ENCODE measurements around the gene SPTLC1.
"Not testable (repeated sequence)": the region's sequence is repeated elsewhere in the genome, so short reads cannot be mapped to it uniquely, and the experiment has no call there.

DNA sequence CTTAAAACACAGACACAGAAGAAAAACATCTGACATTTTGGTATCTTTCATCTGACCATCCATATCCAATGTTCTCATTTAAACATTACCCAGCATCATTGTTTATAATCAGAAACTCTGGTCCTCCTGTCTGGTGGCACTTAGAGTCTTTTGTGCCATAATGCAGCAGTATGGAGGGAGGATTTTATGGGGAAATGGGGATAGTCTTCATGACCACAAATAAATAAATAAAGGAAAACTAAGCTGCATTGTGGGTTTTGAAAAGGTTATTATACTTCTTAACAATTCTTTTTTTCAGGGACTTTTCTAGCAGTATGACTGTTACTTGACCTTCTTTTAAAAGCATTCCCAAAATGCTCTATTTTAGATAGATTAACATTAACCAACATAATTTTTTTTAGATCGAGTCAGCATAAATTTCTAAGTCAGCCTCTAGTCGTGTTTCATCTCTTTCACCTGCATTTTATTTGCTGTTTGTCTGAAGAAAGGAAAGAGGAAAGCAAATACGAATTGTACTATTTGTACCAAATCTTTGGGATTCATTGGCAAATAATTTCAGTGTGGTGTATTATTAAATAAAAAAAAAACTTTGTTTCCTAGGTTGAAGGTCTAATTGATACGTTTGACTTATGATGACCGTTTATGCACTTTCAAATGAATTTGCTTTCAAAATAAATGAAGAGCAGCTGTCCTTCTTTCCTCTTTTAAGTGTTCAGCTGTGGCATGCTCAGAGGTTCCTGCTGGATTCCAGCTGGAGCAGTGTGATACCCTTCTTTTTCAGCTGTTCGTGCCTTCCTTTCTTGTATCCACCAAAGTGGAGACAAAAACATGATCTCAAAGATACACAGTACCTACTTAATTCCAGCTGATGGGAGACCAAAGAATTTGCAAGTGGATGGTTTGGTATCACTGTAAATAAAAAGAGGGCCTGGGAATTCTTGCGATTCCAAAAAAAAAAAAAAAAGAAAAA is 35.6 kb upstream of the SPTLC1 start:
- TF ChIP-seq, protein P1, sequence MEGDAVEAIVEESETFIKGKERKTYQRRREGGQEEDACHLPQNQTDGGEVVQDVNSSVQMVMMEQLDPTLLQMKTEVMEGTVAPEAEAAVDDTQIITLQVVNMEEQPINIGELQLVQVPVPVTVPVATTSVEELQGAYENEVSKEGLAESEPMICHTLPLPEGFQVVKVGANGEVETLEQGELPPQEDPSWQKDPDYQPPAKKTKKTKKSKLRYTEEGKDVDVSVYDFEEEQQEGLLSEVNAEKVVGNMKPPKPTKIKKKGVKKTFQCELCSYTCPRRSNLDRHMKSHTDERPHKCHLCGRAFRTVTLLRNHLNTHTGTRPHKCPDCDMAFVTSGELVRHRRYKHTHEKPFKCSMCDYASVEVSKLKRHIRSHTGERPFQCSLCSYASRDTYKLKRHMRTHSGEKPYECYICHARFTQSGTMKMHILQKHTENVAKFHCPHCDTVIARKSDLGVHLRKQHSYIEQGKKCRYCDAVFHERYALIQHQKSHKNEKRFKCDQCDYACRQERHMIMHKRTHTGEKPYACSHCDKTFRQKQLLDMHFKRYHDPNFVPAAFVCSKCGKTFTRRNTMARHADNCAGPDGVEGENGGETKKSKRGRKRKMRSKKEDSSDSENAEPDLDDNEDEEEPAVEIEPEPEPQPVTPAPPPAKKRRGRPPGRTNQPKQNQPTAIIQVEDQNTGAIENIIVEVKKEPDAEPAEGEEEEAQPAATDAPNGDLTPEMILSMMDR (conservative IDR thresholded peaks at IDR 0.05; ENCODE audit: low read depth in 2 of 2) = not testable (repeated sequence)
- TF ChIP-seq, protein P2, sequence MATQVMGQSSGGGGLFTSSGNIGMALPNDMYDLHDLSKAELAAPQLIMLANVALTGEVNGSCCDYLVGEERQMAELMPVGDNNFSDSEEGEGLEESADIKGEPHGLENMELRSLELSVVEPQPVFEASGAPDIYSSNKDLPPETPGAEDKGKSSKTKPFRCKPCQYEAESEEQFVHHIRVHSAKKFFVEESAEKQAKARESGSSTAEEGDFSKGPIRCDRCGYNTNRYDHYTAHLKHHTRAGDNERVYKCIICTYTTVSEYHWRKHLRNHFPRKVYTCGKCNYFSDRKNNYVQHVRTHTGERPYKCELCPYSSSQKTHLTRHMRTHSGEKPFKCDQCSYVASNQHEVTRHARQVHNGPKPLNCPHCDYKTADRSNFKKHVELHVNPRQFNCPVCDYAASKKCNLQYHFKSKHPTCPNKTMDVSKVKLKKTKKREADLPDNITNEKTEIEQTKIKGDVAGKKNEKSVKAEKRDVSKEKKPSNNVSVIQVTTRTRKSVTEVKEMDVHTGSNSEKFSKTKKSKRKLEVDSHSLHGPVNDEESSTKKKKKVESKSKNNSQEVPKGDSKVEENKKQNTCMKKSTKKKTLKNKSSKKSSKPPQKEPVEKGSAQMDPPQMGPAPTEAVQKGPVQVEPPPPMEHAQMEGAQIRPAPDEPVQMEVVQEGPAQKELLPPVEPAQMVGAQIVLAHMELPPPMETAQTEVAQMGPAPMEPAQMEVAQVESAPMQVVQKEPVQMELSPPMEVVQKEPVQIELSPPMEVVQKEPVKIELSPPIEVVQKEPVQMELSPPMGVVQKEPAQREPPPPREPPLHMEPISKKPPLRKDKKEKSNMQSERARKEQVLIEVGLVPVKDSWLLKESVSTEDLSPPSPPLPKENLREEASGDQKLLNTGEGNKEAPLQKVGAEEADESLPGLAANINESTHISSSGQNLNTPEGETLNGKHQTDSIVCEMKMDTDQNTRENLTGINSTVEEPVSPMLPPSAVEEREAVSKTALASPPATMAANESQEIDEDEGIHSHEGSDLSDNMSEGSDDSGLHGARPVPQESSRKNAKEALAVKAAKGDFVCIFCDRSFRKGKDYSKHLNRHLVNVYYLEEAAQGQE (IDR thresholded peaks at IDR 0.05; ENCODE audit: unreplicated experiment) = not testable (repeated sequence)
- TF ChIP-seq, protein P3, sequence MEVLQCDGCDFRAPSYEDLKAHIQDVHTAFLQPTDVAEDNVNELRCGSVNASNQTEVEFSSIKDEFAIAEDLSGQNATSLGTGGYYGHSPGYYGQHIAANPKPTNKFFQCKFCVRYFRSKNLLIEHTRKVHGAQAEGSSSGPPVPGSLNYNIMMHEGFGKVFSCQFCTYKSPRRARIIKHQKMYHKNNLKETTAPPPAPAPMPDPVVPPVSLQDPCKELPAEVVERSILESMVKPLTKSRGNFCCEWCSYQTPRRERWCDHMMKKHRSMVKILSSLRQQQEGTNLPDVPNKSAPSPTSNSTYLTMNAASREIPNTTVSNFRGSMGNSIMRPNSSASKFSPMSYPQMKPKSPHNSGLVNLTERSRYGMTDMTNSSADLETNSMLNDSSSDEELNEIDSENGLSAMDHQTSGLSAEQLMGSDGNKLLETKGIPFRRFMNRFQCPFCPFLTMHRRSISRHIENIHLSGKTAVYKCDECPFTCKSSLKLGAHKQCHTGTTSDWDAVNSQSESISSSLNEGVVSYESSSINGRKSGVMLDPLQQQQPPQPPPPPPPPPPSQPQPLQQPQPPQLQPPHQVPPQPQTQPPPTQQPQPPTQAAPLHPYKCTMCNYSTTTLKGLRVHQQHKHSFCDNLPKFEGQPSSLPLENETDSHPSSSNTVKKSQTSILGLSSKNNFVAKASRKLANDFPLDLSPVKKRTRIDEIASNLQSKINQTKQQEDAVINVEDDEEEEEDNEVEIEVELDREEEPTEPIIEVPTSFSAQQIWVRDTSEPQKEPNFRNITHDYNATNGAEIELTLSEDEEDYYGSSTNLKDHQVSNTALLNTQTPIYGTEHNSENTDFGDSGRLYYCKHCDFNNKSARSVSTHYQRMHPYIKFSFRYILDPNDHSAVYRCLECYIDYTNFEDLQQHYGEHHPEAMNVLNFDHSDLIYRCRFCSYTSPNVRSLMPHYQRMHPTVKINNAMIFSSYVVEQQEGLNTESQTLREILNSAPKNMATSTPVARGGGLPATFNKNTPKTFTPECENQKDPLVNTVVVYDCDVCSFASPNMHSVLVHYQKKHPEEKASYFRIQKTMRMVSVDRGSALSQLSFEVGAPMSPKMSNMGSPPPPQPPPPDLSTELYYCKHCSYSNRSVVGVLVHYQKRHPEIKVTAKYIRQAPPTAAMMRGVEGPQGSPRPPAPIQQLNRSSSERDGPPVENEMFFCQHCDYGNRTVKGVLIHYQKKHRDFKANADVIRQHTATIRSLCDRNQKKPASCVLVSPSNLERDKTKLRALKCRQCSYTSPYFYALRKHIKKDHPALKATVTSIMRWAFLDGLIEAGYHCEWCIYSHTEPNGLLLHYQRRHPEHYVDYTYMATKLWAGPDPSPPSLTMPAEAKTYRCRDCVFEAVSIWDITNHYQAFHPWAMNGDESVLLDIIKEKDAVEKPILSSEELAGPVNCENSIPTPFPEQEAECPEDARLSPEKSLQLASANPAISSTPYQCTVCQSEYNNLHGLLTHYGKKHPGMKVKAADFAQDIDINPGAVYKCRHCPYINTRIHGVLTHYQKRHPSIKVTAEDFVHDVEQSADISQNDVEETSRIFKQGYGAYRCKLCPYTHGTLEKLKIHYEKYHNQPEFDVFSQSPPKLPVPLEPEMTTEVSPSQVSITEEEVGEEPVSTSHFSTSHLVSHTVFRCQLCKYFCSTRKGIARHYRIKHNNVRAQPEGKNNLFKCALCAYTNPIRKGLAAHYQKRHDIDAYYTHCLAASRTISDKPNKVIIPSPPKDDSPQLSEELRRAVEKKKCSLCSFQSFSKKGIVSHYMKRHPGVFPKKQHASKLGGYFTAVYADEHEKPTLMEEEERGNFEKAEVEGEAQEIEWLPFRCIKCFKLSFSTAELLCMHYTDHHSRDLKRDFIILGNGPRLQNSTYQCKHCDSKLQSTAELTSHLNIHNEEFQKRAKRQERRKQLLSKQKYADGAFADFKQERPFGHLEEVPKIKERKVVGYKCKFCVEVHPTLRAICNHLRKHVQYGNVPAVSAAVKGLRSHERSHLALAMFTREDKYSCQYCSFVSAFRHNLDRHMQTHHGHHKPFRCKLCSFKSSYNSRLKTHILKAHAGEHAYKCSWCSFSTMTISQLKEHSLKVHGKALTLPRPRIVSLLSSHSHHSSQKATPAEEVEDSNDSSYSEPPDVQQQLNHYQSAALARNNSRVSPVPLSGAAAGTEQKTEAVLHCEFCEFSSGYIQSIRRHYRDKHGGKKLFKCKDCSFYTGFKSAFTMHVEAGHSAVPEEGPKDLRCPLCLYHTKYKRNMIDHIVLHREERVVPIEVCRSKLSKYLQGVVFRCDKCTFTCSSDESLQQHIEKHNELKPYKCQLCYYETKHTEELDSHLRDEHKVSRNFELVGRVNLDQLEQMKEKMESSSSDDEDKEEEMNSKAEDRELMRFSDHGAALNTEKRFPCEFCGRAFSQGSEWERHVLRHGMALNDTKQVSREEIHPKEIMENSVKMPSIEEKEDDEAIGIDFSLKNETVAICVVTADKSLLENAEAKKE (CRISPR knock-in tag; IDR thresholded peaks at IDR 0.05) = not testable (repeated sequence)
- TF ChIP-seq ZNF331 (CRISPR knock-in tag; IDR thresholded peaks at IDR 0.05; ENCODE audit: low read depth); EZH2 (IDR thresholded peaks at IDR 0.05; ENCODE audit: low read depth, unreplicated experiment); EZH2phosphoT487 (IDR thresholded peaks at IDR 0.05; ENCODE audit: unreplicated experiment); POLR2AphosphoS5 (IDR thresholded peaks at IDR 0.05; ENCODE audit: low read depth); CREB1 (CRISPR knock-in tag; IDR thresholded peaks at IDR 0.05; ENCODE audit: low read depth); NANOG (IDR thresholded peaks at IDR 0.05; ENCODE audit: borderline replicate concordance); JUNB (IDR thresholded peaks at IDR 0.05; ENCODE audit: unreplicated experiment); ZNF114 (CRISPR knock-in tag; IDR thresholded peaks at IDR 0.05); STAT1 (IDR thresholded peaks at IDR 0.05; ENCODE audit: unreplicated experiment): not testable (repeated sequence)
- TF ChIP-seq, protein P4, sequence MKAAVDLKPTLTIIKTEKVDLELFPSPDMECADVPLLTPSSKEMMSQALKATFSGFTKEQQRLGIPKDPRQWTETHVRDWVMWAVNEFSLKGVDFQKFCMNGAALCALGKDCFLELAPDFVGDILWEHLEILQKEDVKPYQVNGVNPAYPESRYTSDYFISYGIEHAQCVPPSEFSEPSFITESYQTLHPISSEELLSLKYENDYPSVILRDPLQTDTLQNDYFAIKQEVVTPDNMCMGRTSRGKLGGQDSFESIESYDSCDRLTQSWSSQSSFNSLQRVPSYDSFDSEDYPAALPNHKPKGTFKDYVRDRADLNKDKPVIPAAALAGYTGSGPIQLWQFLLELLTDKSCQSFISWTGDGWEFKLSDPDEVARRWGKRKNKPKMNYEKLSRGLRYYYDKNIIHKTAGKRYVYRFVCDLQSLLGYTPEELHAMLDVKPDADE (IDR thresholded peaks at IDR 0.05) = not testable (repeated sequence)
